ENCODE data around the gene NEURL1.
"Not testable (repeated sequence)": the region's sequence is repeated elsewhere in the genome, so short reads cannot be mapped to it uniquely, and the experiment has no call there.

NEURL1 gene

GRCh38 chr10:103606097-103606438 lies 112.6 kb downstream of the NEURL1 start:
- H3K36me3 Mint-ChIP-seq (ENCODE audit: low read depth); H3K27ac Mint-ChIP-seq; H3K4me1 Mint-ChIP-seq; ATAC-seq; H3K4me3 Mint-ChIP-seq; H3K9me3 Mint-ChIP-seq; H3K27me3 Mint-ChIP-seq; DNase-seq: not testable (repeated sequence)

GRCh38 chr10:103607051-103607450 lies 113.5 kb downstream of the NEURL1 start:
- not testable (repeated sequence) for H3K27me3 Mint-ChIP-seq; H3K9me3 Mint-ChIP-seq; H3K4me3 Mint-ChIP-seq; H3K27ac Mint-ChIP-seq; H3K36me3 Mint-ChIP-seq (ENCODE audit: low read depth); ATAC-seq; H3K4me1 Mint-ChIP-seq; DNase-seq

GRCh38 chr10:103608056-103608455 lies 114.6 kb downstream of the NEURL1 start:
- not testable (repeated sequence) for DNase-seq; H3K4me3 Mint-ChIP-seq; H3K27me3 Mint-ChIP-seq; ATAC-seq; H3K4me1 Mint-ChIP-seq; H3K9me3 Mint-ChIP-seq; H3K36me3 Mint-ChIP-seq (ENCODE audit: low read depth); H3K27ac Mint-ChIP-seq

- ATAC-seq (no peak), DNase-seq (no peak)
- Mint-ChIP-seq H3K27me3 (no peaks in the 10 kb centered on the region), H3K4me1 (no peaks in the 10 kb centered on the region), H3K9me3 (no peaks in the 10 kb centered on the region), H3K27ac (no peak overlapping the region), H3K4me3 (no peak overlapping the region), H3K36me3 (ENCODE audit: low read depth) (no peaks in the 10 kb centered on the region)
These were observed 116.0 kb downstream of the NEURL1 start for GRCh38 chr10:103609231-103610082.

GRCh38 chr10:103610083-103610472 lies 116.6 kb downstream of the NEURL1 start:
- ATAC-seq (no peak), DNase-seq (no peak)
- Mint-ChIP-seq H3K4me1 (no peaks in the 10 kb centered on the region), H3K4me3 (no peak overlapping the region), H3K9me3 (no peaks in the 10 kb centered on the region), H3K27ac (no peak overlapping the region), H3K27me3 (no peaks in the 10 kb centered on the region), H3K36me3 (ENCODE audit: low read depth) (no peaks in the 10 kb centered on the region)

GRCh38 chr10:103610921-103611511 lies 117.5 kb downstream of the NEURL1 start:
- DNase-seq = no peak
- Mint-ChIP-seq H3K27me3 (no peaks in the 10 kb centered on the region), H3K27ac (no peak overlapping the region), H3K36me3 (ENCODE audit: low read depth) (no peaks in the 10 kb centered on the region), H3K4me3 (no peak overlapping the region), H3K9me3 (no peaks in the 10 kb centered on the region), H3K4me1 (no peaks in the 10 kb centered on the region)
- no peak for ATAC-seq

GRCh38 chr10:103612462-103613365 lies 119.2 kb downstream of the NEURL1 start:
- no peak overlapping the region for H3K27ac Mint-ChIP-seq
- no peaks in the 10 kb centered on the region for H3K9me3 Mint-ChIP-seq
- H3K4me3 Mint-ChIP-seq = no peak overlapping the region
- no peak for ATAC-seq
- no peak for DNase-seq
- no peaks in the 10 kb centered on the region for H3K36me3 Mint-ChIP-seq (ENCODE audit: low read depth)
- no peaks in the 10 kb centered on the region for H3K27me3 Mint-ChIP-seq
- no peaks in the 10 kb centered on the region for H3K4me1 Mint-ChIP-seq

- H3K27me3 Mint-ChIP-seq = no peaks in the 10 kb centered on the region
- ATAC-seq = no peak
- no peaks in the 10 kb centered on the region for H3K9me3 Mint-ChIP-seq
- H3K36me3 Mint-ChIP-seq (ENCODE audit: low read depth) = no peaks in the 10 kb centered on the region
- DNase-seq = no peak
- no peaks in the 10 kb centered on the region for H3K4me1 Mint-ChIP-seq
- no peak overlapping the region for H3K27ac Mint-ChIP-seq
- no peak overlapping the region for H3K4me3 Mint-ChIP-seq
These were observed 120.1 kb downstream of the NEURL1 start for GRCh38 chr10:103613616-103614015.

- Mint-ChIP-seq H3K36me3 (ENCODE audit: low read depth) (no peaks in the 10 kb centered on the region), H3K4me1 (no peaks in the 10 kb centered on the region), H3K4me3 (no peak overlapping the region), H3K27ac (no peak overlapping the region), H3K27me3 (no peaks in the 10 kb centered on the region), H3K9me3 (no peaks in the 10 kb centered on the region)
- DNase-seq (no peak), ATAC-seq (no peak)
These were observed 121.0 kb downstream of the NEURL1 start for GRCh38 chr10:103614306-103615158.

- H3K27ac Mint-ChIP-seq = peak overlapping the region; percentile 52
These were observed 123.4 kb downstream of the NEURL1 start for GRCh38 chr10:103616705-103617601.

GRCh38 chr10:103617602-103618385 lies 124.3 kb downstream of the NEURL1 start:
- Mint-ChIP-seq H3K4me3 (no peak overlapping the region), H3K4me1 (no peaks in the 10 kb centered on the region), H3K9me3 (no peaks in the 10 kb centered on the region), H3K36me3 (ENCODE audit: low read depth) (no peaks in the 10 kb centered on the region), H3K27ac (no peak overlapping the region), H3K27me3 (no peaks in the 10 kb centered on the region)
- DNase-seq = no peak
- no peak for ATAC-seq

More at GRCh38 chr10:103616705-103617601, 123.4 kb downstream of the NEURL1 start:
- no peaks in the 10 kb centered on the region for H3K4me1 Mint-ChIP-seq
- no peaks in the 10 kb centered on the region for H3K9me3 Mint-ChIP-seq
- DNase-seq = no peak
- H3K36me3 Mint-ChIP-seq (ENCODE audit: low read depth) = no peaks in the 10 kb centered on the region
- ATAC-seq = no peak
- no peak overlapping the region for H3K4me3 Mint-ChIP-seq
- H3K27me3 Mint-ChIP-seq = no peaks in the 10 kb centered on the region

- no peak overlapping the region for H3K27ac Mint-ChIP-seq
- no peak overlapping the region for H3K4me3 Mint-ChIP-seq
- no peaks in the 10 kb centered on the region for H3K4me1 Mint-ChIP-seq
- H3K27me3 Mint-ChIP-seq = no peaks in the 10 kb centered on the region
- no peaks in the 10 kb centered on the region for H3K36me3 Mint-ChIP-seq (ENCODE audit: low read depth)
- ATAC-seq (no peak), DNase-seq (no peak)
- no peaks in the 10 kb centered on the region for H3K9me3 Mint-ChIP-seq
These were observed 125.3 kb downstream of the NEURL1 start for GRCh38 chr10:103618575-103619423.

Measured in activated naive CD8-positive, alpha-beta T cell treated with anti-CD3 and anti-CD28 coated beads, Interleukin-2, amount 50 U/mL, for 24 hours (primary cell).